22Rv1 (cell line): Measurements from ENCODE around the gene TNFSF18.

Experiments
- ZFX ChIP-seq: fragments of 450-650 bp; IDR thresholded peaks from 2 replicates; pipeline ENCODE4 v1.6.1; 2017; ENCODE audit warnings: antibody characterized with exemption, borderline replicate concordance
- TF ChIP-seq, protein P1 (sequence below): fragments of 450-650 bp; IDR thresholded peaks from 2 replicates; pipeline ENCODE4 v1.5.1; 2017; ENCODE audit warnings: mild to moderate bottlenecking

DNA sequence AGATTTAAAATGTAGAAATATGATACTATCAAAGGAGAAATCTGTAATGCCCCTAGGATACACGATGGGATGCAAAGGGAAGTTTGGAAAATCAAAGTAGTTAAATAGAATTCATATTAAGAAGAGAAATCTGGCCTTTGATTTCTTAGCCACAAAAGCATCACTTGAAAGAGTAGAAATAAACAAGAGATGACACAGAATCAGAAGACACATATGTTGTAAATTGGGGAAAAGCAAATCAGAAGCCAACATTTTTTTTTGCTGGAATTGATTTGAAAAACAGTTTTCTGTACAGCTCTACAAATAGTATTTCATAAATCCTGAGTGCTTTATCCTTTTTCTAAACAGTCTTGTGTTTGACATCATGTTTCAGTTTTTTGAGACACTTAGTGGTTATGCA lies 12.4 kb upstream of the TNFSF18 start:
- TF ChIP-seq, protein P1, sequence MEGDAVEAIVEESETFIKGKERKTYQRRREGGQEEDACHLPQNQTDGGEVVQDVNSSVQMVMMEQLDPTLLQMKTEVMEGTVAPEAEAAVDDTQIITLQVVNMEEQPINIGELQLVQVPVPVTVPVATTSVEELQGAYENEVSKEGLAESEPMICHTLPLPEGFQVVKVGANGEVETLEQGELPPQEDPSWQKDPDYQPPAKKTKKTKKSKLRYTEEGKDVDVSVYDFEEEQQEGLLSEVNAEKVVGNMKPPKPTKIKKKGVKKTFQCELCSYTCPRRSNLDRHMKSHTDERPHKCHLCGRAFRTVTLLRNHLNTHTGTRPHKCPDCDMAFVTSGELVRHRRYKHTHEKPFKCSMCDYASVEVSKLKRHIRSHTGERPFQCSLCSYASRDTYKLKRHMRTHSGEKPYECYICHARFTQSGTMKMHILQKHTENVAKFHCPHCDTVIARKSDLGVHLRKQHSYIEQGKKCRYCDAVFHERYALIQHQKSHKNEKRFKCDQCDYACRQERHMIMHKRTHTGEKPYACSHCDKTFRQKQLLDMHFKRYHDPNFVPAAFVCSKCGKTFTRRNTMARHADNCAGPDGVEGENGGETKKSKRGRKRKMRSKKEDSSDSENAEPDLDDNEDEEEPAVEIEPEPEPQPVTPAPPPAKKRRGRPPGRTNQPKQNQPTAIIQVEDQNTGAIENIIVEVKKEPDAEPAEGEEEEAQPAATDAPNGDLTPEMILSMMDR = no peak
- no peak for TF ChIP-seq ZFX
